CD4-positive, alpha-beta T cell treated with Interferon alpha-2 for 1 hour (primary cell): Measurements from ENCODE around the gene HIBCH.
A peak's percentile ranks its signal among the peaks of the same experiment; 100 is the strongest.
"Not testable (repeated sequence)": the region's sequence is repeated elsewhere in the genome, so short reads cannot be mapped to it uniquely, and the experiment has no call there.

Source experiments
- DNase-seq, 2 donors: peaks; one replicate each; pipeline ENCODE4 v3.0.0-alpha.2; 2020 to 2022

The HIBCH gene

DNA sequence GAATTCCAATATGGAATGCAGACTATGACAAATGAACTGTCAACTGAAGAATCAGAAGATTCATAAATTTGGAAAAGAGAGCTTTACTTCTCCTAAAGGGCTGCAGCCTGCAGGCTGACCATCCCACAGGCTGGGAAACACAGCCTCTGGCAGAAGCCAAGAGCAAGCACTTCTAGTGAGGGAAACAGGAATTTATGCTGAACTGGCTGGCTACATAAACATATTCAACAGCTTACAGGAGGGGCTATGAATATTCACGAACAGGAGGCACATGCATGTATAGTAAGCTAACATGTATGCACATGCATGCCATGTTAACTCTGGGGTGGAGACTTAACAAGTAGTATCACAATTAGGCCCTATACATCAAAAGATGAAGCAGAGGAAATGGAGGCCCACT, 17.6 kb downstream of the HIBCH start:
- no peak for DNase-seq

DNA sequence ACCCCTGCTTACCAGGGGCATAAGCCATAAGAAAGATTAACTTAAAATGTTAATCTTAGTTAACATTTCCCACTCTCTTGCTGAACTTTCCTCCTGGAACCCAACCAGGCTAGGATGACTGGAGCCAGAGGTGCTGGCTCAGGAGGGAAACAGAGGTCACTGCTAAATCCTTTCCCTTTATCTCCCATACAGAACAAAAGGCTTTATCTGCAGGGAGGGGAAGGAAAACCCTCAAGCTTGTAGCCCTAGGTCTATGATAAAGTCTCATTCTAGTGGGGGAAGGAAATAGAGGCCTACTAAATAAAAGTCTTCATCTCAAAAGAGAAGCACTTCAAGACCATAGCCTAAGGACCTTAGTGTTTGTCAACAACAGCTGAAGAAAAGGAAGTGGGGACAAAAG, 18.6 kb downstream of the HIBCH start:
- DNase-seq: no peak

DNA sequence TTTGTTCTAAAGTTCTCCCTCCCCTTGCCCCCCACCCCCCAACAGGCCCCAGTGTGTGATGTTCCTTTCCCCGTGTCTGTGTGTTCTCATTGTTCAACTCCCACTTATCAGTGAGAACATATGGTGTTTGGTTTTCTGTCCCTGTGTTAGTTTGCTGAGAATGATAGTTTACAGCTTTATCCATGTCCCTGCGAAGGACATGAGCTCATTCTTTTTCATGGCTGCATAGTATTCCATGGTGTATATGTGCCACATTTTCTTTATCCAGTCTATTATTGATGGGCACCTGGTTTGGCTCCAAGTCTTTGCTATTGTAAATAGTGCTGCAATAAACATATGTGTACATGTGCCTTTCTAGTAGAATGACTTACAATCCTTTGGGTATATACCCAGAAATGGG, 21.7 kb downstream of the HIBCH start:
- not testable (repeated sequence) for DNase-seq

DNA sequence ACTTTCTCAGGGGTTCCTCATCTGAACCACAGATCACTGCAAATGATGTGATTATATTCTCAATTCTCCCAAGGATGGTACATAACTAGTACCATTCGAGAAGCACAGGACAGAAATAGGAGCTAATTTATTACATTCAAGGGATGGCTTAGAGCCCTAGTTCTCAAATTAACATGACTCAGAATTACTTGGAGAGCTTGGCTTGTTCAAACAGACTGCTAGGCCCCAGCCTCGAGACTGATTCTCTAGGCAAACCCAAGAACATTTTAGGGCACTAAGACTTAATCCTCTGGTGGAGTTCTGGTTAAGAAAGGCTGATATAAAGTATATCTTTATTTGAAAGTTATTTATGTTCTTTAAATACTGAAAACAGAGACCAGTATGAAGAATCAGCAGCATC, 35.8 kb downstream of the HIBCH start:
- DNase-seq: no peak

DNA sequence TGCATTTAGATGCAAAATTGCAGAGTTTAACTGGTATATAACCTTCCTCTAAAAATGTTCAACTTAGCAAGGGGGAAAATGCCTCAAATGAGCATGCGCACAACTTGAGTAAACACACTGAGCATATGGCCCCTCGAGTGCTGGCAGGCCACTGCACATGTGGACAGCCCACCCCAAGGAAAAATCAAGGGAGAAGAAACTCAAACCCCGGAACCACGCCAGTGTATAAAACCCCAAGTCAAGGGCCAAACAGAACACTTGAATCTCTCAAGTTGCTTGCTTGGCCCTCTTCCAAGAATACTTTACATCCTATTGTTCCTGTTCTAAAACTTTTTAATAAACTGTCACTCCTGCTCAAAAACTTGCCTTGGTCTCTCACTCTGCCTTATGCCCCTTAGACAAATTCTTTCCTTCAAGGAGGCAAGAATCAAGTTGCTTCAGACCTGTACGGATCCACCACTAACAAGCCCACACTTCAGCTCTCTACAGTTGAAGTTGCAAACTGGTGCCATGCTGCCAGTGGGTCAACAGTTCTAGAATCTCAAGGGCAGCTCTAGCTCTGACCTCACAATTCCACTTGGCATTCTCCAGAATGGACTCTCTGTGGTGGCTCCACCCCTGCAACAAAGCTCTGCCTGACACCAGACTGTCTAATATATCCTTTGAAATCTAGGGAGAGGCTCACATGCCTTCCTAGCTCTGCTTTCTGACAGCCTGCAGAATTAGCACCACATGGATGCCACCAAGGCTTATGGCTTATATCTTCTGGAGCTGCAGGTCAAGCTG, 38.9 kb downstream of the HIBCH start:
- no peak for DNase-seq

DNA sequence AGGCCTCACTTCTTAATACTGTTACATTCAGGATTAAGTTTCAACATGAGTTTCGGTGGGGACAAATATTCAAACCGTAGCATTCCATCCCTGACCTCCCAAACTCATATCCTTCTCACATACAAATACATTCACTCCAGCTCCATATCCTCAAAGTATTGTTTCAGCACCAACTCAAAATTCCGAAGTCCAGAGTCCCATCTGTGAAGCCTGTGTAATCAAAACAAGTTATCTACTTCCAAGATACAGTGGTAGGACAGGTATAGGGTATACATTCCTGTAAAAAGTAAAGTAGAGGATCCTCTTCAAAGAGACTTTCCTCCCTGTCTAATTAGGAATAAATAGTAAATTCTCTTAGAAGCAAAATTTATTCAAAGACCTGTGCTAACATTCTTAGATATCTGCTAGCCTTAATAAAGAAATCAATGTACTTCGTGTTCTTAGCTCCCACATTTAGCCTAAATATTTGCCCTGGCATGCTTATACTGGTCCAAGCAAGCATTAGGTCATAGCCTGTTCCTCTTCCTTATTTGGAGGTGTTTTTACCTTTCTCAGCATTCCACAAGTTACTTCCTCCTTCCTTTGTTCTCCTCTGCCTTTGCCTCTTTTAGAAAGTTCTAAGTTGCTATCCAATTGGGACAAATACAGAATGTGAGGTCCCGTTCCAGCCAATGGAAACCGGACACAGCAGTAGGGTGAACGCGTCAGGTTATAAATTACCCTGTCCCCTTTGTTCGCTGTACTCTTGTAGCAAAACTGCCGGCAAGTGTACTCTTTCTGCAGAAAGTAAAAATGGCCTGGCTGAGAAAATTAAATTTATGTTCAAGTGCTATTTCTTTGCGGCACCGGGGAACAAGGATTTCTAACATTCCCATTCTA, 40.1 kb downstream of the HIBCH start:
- not testable (repeated sequence) for DNase-seq

DNA sequence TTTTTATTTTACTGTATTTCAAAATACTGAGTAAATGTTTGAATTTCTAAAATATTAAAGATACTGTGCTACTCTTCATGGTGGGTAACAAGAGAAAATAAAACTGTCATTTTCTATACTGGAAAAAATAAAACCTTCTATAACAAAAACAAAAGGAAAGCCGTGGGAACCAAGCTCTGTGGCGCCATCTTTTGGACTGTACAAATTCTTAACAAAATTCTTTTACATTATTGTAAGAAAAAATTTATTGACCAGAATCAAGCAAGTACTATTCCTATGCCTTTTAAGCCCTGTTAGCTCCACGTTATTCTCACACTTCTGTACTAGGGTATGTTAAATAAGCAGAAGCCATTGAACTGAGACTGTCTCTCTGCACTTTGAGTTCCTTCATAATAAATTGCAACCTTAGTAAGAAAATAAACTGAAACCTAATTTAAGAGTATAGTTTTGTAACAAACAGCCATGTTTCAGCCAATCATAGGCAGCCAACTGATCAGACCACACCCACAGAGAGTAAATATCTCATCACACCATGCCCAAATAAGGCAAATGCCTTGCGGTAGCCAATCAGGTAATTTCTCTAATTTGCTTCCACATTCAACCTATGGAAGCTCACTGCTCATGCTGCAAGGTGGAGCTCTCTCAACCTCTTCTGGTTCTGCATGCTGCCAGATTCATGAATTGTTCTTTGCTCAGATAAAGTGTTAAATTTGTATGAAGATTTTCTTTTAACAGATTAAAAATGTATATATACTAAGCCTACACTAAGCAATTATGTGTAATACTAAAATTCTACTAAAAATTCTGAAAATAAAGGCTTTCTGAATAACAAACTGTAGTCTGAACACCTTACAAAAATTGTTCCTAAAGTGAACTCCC, 42.2 kb downstream of the HIBCH start:
- DNase-seq: peak in 1 of 2 donors; percentile 33

DNA sequence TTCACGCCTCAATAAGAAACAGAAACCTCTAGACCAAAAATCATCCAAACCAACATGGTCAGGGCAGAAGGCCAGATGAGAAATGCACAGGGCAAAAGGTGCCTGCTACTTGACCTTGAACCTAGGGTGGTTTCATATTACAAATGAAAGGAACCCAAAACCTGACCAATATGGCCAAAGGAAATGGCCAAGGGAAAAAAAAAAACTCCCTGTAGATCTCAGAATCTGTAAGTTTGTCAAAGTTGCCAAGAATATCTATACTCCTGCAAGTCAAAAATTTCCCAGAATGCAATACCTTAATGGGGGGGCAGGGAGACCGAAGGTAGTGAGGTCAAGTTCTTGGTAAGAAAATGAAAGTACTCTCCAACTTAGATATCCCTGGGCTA, 47.2 kb downstream of the HIBCH start:
- no peak for DNase-seq

DNA sequence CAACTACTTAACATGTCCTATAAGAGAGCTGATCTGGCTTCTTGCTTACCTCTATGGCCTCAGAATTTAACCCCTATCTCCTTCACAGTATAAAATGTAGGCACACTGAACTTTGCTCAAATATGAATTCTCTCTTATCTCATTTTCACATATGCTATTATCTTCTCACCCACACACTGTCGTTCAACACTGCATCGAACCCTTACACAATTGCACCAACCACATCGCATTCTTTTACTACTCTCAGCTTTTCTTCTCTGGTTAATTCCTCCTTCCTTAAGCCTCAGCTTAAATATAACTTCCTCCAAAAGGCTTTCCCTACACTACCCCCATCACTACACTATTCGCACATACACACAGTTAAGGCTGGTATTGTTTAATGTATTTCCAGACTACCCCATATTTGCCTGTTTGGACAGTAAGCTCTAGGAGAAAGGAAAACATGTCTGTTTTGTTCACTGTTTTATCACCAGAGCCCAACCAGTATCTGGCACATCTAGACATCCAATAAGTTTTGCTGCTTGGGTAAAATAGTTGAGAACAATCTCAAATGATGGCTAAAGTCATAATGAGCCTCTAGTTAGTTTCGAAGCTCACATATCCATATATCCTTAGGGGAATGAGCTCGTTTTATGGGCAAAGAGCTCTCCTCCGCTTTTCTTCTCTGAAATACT, 47.7 kb downstream of the HIBCH start:
- DNase-seq: no peak

DNA sequence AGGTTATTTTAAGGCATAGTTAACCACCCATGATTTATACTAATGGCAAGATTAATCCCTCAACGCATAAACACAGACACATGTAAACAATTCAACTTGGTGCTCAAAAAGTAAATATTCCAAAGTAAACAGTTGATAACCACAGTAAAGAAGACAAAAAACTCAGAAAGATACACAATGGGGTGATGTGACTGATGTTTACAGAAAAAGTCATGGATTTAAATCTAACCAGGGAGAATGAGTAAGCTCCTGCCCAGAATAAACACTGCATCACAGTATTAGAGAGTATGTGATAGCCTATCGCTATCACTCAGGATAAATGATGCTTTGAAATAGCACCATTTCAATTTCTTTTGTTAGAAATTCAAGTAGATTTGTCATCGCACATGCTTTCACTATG, 49.3 kb downstream of the HIBCH start:
- no peak for DNase-seq

DNA sequence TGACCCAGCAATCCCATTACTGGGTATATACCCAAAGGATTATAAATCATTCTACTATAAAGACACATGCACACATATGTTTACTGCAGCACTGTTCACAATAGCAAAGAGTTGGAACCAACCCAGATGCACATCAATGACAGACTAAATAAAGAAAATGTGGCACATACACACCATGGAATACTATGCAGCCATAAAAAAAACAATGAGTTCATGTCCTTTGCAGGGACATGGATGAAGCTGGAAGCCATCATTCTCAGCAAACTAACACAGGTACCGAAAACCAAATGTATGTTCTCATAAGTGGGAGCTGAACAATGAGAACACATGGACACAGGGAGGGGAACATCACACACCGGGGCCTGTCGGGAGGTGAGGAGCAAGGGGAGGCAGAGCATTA, 49.9 kb downstream of the HIBCH start:
- DNase-seq: not testable (repeated sequence)

DNA sequence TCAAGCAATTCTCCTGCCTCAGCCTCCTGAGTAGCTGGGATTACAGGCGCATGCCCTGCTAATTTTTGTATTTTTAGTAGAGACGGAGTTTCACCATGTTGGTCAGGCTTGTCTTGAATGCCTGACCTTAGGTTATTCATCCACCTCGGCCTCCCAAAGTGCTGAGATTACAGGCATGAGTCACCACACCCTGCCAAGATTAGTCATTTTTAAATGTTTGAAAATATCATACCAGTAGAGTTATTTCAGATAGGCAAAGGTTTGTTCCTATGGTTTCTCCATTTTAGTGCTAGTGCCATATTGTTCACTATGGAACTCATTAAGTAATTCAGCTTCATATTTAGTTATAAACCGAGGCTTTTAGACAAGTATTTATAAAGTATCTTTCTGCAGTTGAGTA, 52.3 kb downstream of the HIBCH start:
- no peak for DNase-seq

DNA sequence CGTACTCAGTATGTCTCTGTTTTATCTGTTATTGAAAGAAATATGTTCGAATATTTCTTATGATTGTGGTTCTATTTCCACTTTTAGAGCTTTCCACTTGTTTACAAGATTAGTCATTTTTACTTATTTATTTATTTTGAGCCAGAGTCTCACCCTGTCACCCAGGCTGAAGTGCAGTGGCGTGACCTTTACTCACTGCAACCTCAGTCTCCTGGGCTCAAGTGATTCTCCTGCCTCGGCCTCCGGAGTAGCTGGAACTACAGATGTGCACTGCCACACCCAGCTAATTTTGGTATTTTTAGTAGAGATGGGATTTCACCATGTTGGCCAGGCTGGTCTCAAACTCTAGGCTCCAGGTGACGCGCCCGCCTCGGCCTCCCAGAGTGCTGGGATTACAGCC, 53.3 kb downstream of the HIBCH start:
- DNase-seq: no peak

DNA sequence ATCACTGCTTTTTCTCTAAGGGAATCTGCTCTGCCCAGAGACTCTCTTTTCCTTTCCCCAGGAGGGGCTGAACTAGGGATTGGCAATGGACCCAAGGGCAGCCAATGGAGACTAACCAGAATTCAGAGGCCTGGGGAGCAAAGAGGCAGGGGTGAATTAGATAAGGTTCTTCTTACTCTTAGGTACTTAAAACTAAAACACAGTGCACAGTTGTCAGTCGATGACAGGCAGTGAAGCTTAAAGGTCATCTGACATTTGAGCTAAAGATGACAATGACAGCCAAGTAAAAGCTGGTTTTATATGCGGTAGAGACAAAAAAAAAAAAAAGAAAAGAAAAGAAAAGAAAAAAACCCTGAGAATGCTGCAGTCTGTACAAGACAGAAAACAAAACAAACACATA, 57.8 kb downstream of the HIBCH start:
- DNase-seq: no peak

DNA sequence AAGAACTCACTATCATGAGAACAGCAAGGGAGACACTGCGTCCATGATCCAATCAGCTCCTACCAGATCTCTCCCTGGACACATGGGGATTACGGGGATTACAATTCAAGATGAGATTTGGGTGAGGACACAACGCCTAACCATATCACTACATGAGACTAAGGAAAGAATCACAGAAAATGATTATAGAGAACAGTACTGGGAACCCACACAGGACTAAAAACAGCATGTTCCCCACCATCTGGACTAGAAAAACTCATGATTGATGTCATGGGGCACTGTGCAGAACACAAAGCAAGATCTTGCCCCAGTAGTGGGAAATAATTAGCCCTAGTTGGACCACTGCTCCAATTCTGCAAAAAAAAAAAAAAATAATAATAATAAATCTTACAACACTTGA, 63.5 kb downstream of the HIBCH start:
- no peak for DNase-seq

DNA sequence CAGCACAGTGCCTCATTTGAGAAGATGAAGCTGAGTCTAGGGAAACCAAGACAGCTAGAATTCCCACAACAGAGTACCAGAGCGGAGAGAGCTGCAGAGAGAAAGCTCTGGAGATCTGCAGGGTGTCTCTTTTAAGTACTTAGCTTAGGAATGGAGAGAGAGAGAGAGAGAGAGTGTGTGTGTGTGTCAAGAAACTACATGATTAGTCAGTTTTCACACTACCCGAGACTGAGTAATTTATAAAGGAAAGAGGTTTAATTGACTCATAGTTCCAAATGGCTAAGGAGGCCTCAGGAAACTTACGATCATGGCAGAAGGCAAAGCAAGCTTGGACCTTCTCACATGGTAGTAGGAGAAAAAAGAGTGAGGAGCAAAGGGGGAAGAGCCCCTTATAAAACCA, 64.0 kb downstream of the HIBCH start:
- no peak for DNase-seq

DNA sequence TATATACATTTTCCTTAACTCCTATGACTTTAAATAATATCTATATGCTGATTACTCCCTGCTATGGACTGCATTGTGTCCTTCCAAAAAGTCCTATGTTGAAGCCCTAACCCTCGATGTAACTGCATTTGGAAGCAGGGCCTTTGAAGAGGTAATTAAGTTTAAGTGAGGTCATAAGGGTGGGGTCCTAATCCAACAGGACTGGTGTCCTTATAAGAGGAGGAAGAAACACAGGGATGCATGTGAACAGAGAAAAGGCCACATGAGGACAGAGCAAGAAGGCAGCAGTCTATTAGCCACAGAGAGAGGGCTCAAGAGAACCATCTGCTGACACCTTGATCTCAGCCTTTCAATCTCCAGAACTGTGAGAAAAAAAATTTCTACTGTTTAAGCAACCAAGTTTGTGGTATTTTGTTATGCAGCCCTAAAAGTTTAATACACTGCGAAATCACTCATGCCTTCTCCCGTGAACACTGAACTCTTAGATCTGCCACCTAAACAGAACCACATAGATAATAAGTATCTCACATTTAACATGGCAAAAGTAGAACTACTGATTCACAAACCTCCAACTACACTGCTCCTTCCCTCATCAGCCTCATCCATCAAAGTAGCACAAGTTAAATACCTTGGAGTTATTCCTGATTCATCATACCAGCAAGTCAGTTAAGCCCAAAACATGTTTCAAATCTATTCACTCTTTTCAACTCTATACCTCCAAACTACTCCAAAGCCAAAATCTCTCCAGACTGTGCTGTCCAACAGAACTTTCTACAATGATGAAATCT, 65.4 kb downstream of the HIBCH start:
- DNase-seq: no peak

DNA sequence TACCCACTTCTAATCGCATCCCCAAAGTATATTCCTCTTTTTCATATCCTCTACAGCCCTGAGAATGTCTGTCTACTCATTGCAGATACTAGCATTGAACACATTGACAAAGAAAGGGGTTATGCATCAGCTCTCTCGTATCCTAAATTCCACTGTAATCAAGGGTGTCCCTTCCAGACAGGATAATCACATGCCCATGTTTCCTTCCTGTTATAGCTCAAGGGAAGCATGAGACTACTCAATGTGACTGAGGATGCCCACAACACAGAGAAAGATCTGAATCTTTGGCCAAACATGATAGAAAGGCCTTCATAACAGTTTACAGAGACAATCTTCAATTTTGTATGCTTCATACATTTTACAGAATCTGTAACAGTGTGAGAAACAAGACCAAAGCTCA, 69.2 kb downstream of the HIBCH start:
- DNase-seq: no peak

DNA sequence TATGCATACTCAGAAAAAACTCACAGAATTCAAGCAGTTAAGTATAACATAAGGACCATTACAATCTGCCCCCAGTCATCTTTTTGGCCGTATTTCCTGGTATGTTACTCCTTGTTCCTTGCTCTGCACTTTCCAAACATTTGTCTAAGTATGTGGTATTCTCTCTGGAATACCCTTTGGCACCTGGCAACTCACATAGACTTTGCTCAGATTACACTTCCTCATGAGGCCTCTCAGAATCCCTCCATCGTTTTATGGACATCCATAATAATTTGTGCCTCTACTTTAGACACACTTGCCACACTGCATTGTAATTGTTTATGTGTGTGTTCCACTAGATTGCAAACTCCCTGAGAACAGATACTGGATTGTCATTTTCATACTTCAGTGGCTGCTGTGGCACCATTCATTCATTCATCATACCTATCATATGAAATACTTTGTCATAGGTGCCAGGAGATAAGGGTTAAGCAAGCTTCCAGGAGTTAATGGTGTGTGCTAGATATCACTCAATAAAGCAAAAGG, 84.0 kb downstream of the HIBCH start:
- DNase-seq: no peak

DNA sequence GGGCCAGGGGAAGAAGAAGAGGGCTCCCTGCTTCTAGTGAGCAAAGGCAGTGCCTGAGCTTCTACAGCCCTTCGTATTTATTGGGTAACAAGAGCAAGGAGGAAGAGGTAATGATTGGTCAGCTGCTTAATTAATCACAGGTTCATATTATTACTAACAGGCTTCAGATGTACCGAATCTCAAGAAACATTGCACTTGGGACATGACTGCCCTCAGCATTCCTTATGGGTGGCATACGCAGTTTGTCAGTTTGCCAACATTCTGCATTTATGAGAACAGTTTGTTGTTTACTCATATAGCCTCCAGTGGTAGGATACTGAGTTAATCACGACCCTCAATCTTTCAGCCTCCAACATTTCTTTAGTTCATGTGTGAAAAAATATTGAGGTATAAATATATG, 84.5 kb downstream of the HIBCH start:
- no peak for DNase-seq

DNA sequence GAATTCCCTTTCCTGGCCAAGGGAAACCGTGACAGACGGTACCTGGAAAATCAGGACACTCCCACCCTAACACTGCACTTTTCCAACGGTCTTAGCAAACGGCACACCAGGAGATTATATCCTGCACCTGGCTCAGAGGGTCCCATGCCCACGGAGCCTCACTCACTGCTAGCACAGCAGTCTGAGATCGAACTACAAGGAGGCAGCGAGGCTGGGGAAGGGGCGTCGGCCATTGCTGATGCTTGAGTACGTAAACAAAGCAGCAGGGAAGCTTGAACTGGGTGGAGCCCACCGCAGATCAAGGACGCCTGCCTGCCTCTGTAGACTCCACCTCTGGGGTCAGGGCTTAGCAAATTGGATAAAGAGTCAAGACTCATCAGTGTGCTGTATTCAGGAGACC, 95.6 kb downstream of the HIBCH start:
- DNase-seq: not testable (repeated sequence)

DNA sequence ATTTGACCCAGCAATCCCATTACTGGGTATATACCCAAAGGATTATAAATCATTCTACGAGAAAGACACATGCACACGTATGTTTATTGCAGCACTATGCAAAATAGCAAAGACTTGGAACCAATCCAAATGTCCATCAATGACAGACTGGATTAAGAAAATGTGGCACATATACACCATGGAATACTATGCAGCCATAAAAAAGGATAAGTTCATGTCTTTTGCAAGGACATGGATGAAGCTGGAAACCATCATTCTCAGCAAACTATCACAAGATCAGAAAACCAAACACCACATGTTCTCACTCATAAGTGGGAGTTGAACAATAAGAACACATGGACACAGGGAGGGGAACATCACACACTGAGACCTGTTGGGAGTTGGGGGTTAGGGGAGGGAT, 96.9 kb downstream of the HIBCH start:
- DNase-seq: not testable (repeated sequence)
